KG1 (cell line): ENCODE data around the gene DNAI2.
"Not testable (repeated sequence)": the region's sequence is repeated elsewhere in the genome, so short reads cannot be mapped to it uniquely, and the experiment has no call there.

Experiments
- DNase-seq: peaks from one replicate; lab custom pipeline; 2025; lab: John Stamatoyannopoulos, UW

DNAI2 gene

DNA sequence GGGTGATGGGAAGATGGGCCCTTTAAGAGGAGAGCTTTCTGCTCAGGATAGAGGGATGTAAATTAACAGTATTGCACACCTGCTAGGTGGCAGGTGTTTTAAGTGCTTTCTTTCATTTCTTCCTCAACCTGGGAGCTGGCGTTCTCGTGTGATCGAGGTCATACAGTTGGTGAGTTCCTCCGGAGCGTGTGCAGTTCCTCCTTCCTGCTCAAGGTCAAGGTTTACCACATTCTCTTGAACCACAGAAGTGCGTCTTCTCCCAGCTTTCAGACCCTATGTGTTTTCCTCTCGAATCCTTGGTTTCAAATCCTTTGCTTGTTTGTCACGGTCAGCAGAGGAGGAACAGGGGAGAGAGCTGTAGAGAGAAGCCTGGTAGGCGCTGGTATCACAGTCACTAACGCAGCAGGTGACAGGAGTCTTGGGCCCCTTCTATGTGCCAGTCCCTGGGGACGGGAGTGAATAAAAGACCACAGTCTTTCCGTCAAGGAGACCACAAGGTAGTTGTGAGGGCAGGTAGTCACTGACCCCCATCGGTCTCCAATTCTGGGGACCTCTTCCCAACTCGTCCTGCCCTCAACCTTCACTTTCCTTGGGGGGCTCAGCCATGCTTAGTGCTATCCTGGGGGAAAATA lies 791 bp downstream of the DNAI2 start:
- no peak for DNase-seq

GRCh38 chr17:74276051-74276476 lies 2.0 kb downstream of the DNAI2 start:
- DNase-seq, result no peak

DNA sequence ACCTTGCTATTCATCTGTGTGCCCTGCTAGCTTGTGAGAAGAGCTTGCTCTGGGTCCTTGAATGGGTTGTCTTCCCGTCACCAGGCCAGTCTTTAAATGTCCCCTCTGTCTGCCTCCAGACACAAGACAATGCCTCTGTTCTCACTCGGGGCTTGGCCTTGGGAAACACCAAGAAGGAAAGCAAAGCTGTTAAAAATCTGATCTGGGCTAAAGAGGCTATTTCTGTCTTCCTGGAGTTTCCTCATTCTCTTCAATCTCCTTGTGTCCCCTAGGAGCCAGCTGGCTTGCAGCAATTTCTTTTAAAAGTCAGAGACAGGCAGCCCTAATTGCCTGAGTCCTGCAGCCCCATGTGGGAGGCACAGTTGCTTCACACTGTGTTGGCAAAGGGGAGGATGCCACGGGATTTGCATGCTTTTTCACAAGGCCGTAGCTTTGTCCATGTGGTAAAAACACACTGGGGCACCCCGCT lies 2.5 kb downstream of the DNAI2 start:
- DNase-seq, result no peak

- no peak for DNase-seq
These were observed 3.9 kb downstream of the DNAI2 start for GRCh38 chr17:74277935-74278334.

DNA sequence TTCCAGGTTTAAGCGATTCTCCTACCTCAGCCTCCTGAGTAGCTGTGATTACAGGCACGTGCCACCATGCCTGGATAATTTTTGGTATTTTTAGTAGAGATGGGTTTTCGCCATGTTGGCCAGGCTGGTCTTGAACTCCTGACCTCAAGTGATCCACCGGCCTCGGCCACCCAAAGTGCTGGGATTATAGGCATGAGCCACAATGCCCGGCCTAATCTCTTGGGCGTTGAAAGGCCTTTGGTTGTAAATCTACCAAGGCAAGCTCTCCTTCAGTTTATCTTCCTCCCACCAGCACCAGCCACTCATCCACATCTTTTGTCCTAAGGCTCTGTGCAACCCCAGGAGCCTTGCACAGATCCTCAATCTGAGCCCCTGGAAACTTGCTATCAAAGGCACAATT lies 5.6 kb downstream of the DNAI2 start:
- not testable (repeated sequence) for DNase-seq

DNA sequence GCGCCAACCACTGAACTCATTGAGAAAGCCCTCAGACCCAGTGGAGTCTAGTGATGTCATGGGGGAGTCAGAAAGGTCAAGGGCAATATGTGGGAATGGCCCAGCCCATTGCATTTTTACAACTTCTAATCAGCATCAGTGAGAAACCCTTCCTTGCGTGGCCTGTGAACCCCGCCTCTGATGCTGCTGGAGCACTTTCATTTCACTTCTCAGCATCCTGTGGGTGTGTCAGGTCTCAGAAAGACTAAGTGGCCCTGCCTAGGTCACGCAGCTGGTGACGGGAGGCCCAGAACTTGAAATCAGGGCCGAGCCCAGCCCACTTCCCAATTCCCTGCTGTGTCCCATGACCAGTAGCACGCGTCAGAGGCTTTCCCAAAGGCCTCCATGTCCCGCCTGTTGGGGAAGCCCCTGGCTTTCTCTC lies 6.1 kb downstream of the DNAI2 start:
- DNase-seq, result no peak

DNA sequence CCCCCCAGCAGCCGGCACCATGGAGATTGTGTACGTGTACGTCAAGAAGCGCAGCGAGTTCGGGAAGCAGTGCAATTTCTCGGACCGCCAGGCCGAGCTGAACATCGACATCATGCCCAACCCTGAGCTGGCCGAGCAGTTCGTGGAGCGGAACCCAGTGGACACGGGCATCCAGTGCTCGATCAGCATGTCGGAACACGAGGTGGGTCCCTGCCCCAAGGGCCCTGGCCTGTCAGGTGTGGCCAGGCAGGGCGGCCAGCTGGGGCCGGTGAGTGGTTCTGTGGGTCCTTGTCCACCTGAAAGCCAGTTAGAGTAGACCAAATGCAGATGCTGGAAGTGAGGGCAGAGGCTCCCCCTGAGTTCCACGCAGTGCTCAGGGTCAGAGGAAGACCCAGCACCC lies 7.8 kb downstream of the DNAI2 start:
- no peak for DNase-seq

- not testable (repeated sequence) for DNase-seq
These were observed 8.2 kb downstream of the DNAI2 start for GRCh38 chr17:74282274-74282586.

DNA sequence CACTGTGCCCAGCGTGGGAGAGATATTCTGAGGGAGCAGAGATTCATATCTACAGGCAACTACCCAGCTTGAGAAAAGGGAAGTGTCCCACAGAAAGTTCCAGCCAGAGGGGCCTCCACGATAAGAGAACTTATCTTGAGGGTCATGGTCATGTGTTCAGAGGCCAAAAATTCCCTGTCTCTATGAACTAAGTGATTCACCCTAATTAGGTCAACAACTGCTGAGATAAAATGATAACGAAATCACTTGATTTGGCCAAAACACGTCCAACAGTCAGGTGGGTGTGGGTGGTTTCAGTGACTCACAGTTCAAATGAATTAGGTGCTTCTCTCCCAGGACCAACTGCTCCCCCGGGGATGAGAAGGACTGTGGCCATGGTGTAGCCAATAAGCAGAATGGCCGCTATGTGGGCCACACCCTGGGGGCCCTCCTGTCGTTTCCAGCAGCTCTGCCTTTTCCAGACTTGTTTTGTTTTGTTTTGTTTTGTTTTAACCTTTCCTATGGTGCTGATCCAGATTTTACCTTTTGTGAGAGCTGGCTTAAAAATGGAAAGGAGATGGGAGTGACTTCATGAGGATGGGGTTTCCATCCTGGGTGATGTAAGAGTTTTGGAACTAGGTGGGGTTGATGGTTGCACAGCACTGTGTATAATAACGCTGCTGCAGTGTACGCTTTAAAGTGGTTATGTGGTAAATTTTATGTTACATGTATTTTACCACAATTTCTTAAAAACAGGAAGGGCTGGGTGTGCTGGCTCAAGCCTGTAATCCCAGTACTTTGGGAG lies 8.7 kb downstream of the DNAI2 start:
- DNase-seq, result no peak

DNA sequence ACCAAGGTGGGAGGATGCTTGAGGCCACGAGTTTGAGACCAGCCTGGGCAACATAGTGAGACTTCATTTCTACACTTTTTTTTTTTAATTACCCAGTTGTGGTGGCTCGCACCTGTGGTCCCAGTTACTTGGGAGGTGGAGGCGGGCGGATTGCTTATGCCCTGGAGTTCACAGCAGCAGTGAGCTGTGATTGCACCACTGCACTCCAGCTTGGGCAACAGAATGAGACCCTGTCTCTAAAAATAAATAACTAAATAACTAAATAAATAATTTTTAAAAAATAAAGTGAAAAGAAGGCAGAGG lies 9.3 kb downstream of the DNAI2 start:
- no peak for DNase-seq

DNA sequence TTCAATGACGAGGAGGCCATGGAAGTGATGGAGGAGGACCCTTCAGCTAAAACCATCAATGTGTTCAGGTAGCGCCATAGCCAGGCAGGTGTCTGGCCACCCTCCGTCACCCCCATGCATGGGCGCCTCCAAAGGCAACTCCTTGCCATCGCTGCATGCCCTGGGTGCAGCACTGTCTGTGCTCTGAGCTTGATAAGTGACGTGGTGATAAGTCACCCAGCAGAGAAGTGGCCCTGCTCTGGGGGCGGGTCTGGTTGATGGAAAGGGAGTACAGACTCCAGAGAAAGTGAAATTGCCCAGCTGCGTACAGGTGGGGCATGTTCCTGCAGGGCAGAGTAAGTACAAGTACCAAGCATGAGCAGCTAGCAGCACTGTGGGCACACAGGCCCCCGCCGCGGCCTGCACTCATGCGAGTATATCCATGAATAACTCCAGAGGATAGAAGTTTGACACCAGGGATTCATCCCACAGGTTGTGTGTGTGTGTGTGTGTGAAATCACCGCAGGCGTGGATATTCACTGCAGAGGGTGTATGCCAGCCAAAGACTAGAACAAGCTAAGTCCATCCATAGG lies 13.1 kb downstream of the DNAI2 start:
- DNase-seq, result no peak

DNA sequence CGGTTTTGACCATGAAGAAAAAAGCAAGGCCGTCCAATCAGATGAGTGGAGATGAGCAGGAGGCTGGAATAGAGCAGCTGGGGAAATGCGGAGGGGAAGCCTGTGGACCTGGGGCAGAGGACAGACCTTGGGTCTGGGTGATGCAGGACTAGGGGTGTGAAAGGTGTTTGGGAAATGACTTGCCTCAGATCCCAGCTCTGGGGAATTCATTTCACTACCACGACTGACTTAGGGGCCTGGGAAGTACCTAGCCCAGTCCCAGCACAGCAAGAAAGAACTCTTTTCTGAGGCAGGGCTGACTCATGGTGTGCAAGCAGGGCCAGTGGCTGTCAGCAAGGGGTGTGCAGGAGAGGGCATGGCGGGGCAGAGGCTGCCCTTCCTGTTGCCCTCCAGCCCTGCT lies 14.8 kb downstream of the DNAI2 start:
- DNase-seq, result no peak

GRCh38 chr17:74289688-74290087 lies 15.7 kb downstream of the DNAI2 start:
- DNase-seq, result no peak

DNA sequence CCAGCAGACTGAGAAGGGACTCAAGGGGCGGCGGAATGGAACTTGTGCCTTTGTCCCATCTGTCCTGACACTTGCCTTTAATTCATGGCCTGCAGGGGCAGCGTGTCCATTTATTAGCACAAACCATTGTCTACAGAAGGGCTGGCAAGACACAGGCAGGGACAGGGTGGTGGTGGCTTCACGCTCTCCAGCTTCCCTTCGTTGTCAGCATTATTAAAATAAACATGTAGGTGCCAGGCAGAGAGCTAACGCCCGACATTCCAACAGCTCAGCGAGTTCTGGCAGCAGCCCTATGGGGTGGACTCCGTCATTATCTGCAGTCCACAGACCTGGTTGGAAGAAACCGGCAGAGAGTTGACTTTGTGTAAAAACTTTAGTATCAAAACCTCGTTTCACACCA lies 16.3 kb downstream of the DNAI2 start:
- DNase-seq, result no peak

GRCh38 chr17:74292495-74292894 lies 18.5 kb downstream of the DNAI2 start:
- DNase-seq, result no peak

DNA sequence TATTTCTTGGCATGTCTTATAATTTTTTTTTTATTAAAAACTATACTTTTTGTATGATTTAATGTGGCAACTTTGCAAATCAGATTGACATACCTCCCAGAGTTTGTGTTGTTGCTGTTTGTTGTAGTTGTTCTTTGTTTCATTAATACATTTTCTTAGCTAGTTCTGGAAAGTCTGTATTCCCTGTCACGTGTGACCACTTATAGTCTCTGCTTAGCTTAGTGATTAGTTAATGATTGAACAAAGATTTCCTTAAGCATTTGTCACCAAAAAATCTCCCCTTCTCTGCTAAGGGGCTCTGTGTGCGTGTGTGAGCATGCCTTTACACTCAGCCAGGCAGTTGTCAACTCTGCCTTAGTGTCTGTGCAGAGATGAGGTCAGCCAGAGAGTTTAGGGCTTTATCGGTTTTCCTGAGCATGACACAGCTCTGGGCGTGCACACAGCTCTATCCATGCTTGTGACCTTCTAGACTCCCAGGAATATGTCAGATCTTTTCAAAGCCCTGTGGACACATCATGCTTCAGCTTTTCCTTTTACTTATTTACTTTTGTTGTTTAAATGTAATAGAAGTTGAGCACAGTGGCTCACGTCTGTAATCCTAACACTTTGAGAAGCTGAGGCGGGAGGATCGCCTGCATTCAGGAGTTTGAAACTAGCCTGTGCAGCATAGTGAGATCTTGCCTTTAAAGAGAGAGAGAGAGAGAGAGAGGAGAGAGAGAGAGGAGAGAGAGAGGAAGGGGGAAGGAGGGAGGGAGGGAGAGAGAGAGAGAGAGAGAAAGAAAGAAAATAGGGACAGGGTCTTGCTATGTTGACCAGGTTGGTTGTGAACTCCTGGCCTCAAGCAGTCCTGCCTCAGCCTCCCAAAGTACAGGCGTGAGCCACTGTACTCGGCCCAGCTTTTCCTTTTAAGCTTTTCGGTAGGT lies 21.9 kb downstream of the DNAI2 start:
- no peak for DNase-seq

GRCh38 chr17:74296548-74296936 lies 22.5 kb downstream of the DNAI2 start:
- DNase-seq, result no peak

- no peak for DNase-seq
These were observed 23.9 kb downstream of the DNAI2 start for GRCh38 chr17:74297941-74298340.

DNA sequence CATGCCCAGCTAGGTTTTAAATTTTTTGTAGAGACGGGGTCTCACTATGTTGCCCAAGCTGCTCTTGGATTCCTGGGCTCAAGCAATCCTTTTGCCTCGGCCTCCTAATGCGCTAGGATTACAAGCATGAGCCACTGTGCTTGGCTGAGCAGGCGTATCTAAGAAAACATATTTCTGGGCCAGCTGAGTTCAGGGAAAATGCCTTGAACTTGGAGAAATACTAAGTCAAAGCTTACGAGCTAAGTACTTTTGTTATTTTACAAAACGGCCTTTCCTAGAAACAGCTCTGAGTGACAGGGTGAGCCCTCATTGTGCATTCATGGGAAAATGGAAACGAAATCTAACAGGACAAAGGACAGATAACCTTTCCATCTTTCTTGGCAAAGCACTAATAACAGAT lies 24.7 kb downstream of the DNAI2 start:
- DNase-seq, result no peak

GRCh38 chr17:74299226-74300009 lies 25.4 kb downstream of the DNAI2 start:
- DNase-seq, result no peak

DNA sequence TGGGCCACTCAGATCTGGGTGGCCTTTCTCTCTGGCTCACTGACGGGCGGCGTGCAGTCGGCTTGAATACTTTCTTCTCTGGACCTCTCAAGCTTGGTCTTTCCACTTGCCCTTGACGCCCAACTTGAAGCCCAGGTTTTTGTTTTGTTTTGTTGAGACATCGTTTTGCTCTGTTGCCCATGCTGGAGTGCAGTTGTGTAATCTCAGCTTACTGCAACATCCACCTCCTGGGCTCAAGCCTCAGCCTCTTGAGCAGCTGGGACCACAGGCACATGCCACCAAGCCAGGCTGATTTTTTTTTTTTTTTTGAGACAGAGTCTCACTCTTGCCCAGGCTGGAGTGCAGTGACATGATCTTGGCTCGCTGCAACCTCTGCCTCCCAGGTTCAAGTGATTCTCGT lies 29.3 kb downstream of the DNAI2 start:
- DNase-seq, result no peak

- DNase-seq, result no peak
These were observed 30.1 kb downstream of the DNAI2 start for GRCh38 chr17:74304184-74304583.
